Measurements from ENCODE around the gene SNPH.

Gene SNPH

DNA sequence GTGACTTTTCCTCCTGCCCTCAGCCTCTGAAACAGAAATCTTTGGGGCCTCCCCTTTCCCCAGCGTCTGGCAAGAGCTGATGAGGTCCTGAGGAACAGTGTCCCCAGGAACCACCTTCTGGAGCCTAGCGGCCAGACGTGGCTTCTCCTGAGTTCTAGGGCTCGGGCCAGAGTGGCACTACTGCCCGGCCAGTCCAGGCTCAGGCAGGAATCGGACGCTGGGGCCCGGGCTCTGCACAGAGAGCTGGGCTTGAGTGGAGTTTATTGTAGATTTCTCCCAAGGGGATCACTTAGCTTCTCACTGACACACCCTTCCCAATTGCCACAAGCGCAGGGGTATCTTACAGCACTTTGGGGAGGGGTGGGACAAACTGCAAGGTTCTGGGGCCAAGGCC is 42.6 kb downstream of the SNPH start:
- Histone ChIP-seq H3K4ac (ENCODE audit: low read length) (no peak overlapping the region), H2AK5ac (ENCODE audit: low read depth, low read length) (peak overlapping the region; percentile 63), H3K4me3 (ENCODE audit: low read length in 2 of 2) (no peak overlapping the region), H3K9ac (ENCODE audit: low read depth, low read length, poor library complexity) (no peak overlapping the region), H3K27me3 (ENCODE audit: control insufficient read depth in 3 of 3, insufficient read depth in 3 of 3, low read depth in 1 of 3, low read length in 3 of 3) (peaks cover 0 to 11% (median 0%) of the 10 kb centered on the region in 3 experiments), H3K79me1 (ENCODE audit: low read depth, low read length) (no peaks in the 10 kb centered on the region), H2BK120ac (ENCODE audit: low read depth, low read length) (no peak overlapping the region), H3K14ac (ENCODE audit: low read length) (peak overlapping the region; percentile 66), H4K8ac (ENCODE audit: low read depth, low read length) (no peak overlapping the region), H2BK5ac (ENCODE audit: low read length) (peak overlapping the region; percentile 77), H2BK15ac (ENCODE audit: low read length) (peak overlapping the region; percentile 71), H3K4me1 (ENCODE audit: control insufficient read depth in 2 of 2, insufficient read depth in 1 of 2, low read depth in 1 of 2, low read length in 2 of 2) (peaks cover 13 to 14% of the 10 kb centered on the region in 2 donors), H3K36me3 (replicated peaks in 1 of 2; ENCODE audit: control insufficient read depth in 2 of 2, insufficient read depth in 2 of 2, low read length in 2 of 2) (no peaks in the 10 kb centered on the region), H3K27ac (replicated peaks; ENCODE audit: low read length) (no peak overlapping the region), H2BK12ac (ENCODE audit: low read length) (no peak overlapping the region), H4K91ac (ENCODE audit: low read depth, low read length, poor library complexity) (no peak overlapping the region), H3K9me3 (replicated peaks in 1 of 2; ENCODE audit: control insufficient read depth in 2 of 2, insufficient read depth in 1 of 2, low read depth in 1 of 2, low read length in 2 of 2) (no peaks in the 10 kb centered on the region), H3K4me2 (ENCODE audit: insufficient read depth, low read length, poor library complexity, severe bottlenecking) (no peak overlapping the region), H3K23ac (ENCODE audit: low read depth, low read length, poor library complexity) (no peak overlapping the region), H3K18ac (ENCODE audit: low read length) (peak overlapping the region; percentile 80), H2AFZ (ENCODE audit: low read length) (peak overlapping the region; percentile 61)
- no peak for DNase-seq (ENCODE audit: low spot score)
- WGBS, 2 donors (ENCODE audit: extremely low coverage in 2 of 2, insufficient read length in 2 of 2, insufficient replicate concordance in 1 of 2), result no CpG with 5 or more reads among the region's 9 CpGs

DNA sequence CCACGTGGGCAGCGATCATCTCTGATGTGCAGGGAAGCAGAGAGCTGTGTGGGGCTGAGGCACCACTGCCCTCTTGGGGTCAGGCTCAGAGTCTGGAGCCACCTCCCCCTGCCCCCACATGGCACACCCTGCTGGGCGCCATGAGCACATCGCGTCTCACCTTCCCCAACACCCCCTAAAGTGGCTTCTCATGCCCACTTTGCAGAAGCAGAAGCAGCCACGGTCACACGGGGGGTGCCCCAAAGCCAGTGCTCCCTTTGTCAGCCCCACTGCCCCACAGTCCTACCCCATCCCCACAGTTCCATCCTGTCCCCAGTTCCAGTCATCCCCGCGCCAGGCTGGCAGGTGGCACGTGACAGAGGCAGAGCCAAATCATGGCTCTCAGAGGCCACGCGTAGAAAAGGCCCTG is 43.3 kb downstream of the SNPH start:
- no peak for DNase-seq (ENCODE audit: low spot score)
- H3K27ac ChIP-seq (replicated peaks; ENCODE audit: low read length), result no peak overlapping the region
- H3K36me3 ChIP-seq (replicated peaks in 1 of 2; ENCODE audit: control insufficient read depth in 2 of 2, insufficient read depth in 2 of 2, low read length in 2 of 2), result no peaks in the 10 kb centered on the region
- H4K8ac ChIP-seq (ENCODE audit: low read depth, low read length), result no peak overlapping the region
- peak overlapping the region; percentile 79 for H3K4ac ChIP-seq (ENCODE audit: low read length)
- no peak overlapping the region for H4K91ac ChIP-seq (ENCODE audit: low read depth, low read length, poor library complexity)
- H3K27me3 ChIP-seq (ENCODE audit: control insufficient read depth in 3 of 3, insufficient read depth in 3 of 3, low read depth in 1 of 3, low read length in 3 of 3), result peaks cover 0 to 6% (median 0%) of the 10 kb centered on the region in 3 experiments
- peak overlapping the region; percentile 26 for H2AK5ac ChIP-seq (ENCODE audit: low read depth, low read length)
- H2BK120ac ChIP-seq (ENCODE audit: low read depth, low read length), result no peak overlapping the region
- H3K9ac ChIP-seq (ENCODE audit: low read depth, low read length, poor library complexity), result peak overlapping the region; percentile 24
- H3K79me1 ChIP-seq (ENCODE audit: low read depth, low read length), result no peaks in the 10 kb centered on the region
- H3K4me3 ChIP-seq (ENCODE audit: low read length in 2 of 2), result no peak overlapping the region
- no peak overlapping the region for H3K14ac ChIP-seq (ENCODE audit: low read length)
- no peak overlapping the region for H3K23ac ChIP-seq (ENCODE audit: low read depth, low read length, poor library complexity)
- H2BK12ac ChIP-seq (ENCODE audit: low read length), result no peak overlapping the region
- H3K4me1 ChIP-seq (ENCODE audit: control insufficient read depth in 2 of 2, insufficient read depth in 1 of 2, low read depth in 1 of 2, low read length in 2 of 2), result peaks cover 13 to 14% of the 10 kb centered on the region in 2 donors
- H2BK15ac ChIP-seq (ENCODE audit: low read length), result no peak overlapping the region
- no CpG with 5 or more reads among the region's 12 CpGs for WGBS, 2 donors (ENCODE audit: extremely low coverage in 2 of 2, insufficient read length in 2 of 2, insufficient replicate concordance in 1 of 2)
- H3K9me3 ChIP-seq (replicated peaks in 1 of 2; ENCODE audit: control insufficient read depth in 2 of 2, insufficient read depth in 1 of 2, low read depth in 1 of 2, low read length in 2 of 2), result no peaks in the 10 kb centered on the region
- peak overlapping the region; percentile 81 for H3K18ac ChIP-seq (ENCODE audit: low read length)
- no peak overlapping the region for H3K4me2 ChIP-seq (ENCODE audit: insufficient read depth, low read length, poor library complexity, severe bottlenecking)
- no peak overlapping the region for H2BK5ac ChIP-seq (ENCODE audit: low read length)
- peak overlapping the region; percentile 61 for H2AFZ ChIP-seq (ENCODE audit: low read length)

DNA sequence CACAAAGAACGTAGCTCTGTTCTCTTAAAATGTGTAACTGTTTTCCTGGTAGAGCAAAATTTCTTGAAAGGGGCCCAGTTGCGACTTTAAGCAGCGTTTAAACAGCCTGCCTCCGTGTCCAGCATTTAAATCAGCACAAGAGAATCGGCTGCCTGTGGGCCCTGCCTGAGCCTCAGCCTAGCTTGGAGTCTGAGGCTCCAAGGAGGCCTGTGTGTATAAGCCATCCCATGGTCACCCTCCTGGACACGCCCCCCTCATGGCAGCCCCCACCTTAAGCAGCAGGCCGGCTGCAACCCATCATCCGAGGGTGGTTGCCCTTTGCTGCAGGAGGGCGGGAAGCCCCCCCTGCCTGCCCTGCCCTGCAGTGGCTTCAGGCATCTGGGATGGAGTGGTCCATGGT is 44.0 kb downstream of the SNPH start:
- no peak overlapping the region for H3K27ac ChIP-seq (replicated peaks; ENCODE audit: low read length)
- H2BK15ac ChIP-seq (ENCODE audit: low read length), result no peak overlapping the region
- H3K4me2 ChIP-seq (ENCODE audit: insufficient read depth, low read length, poor library complexity, severe bottlenecking), result no peak overlapping the region
- peak overlapping the region; percentile 57 for H2AK5ac ChIP-seq (ENCODE audit: low read depth, low read length)
- no peak overlapping the region for H3K18ac ChIP-seq (ENCODE audit: low read length)
- H2BK12ac ChIP-seq (ENCODE audit: low read length), result no peak overlapping the region
- H3K79me1 ChIP-seq (ENCODE audit: low read depth, low read length), result no peaks in the 10 kb centered on the region
- H4K91ac ChIP-seq (ENCODE audit: low read depth, low read length, poor library complexity), result no peak overlapping the region
- peaks cover 13 to 14% of the 10 kb centered on the region in 2 donors for H3K4me1 ChIP-seq (ENCODE audit: control insufficient read depth in 2 of 2, insufficient read depth in 1 of 2, low read depth in 1 of 2, low read length in 2 of 2)
- H3K23ac ChIP-seq (ENCODE audit: low read depth, low read length, poor library complexity), result no peak overlapping the region
- H3K9me3 ChIP-seq (replicated peaks in 1 of 2; ENCODE audit: control insufficient read depth in 2 of 2, insufficient read depth in 1 of 2, low read depth in 1 of 2, low read length in 2 of 2), result no peaks in the 10 kb centered on the region
- H3K9ac ChIP-seq (ENCODE audit: low read depth, low read length, poor library complexity), result no peak overlapping the region
- peak overlapping the region; percentile 47 for H3K14ac ChIP-seq (ENCODE audit: low read length)
- H4K8ac ChIP-seq (ENCODE audit: low read depth, low read length), result no peak overlapping the region
- H3K4ac ChIP-seq (ENCODE audit: low read length), result no peak overlapping the region
- no peaks in the 10 kb centered on the region for H3K36me3 ChIP-seq (replicated peaks in 1 of 2; ENCODE audit: control insufficient read depth in 2 of 2, insufficient read depth in 2 of 2, low read length in 2 of 2)
- peak overlapping the region; percentile 61 for H2AFZ ChIP-seq (ENCODE audit: low read length)
- no peak for DNase-seq (ENCODE audit: low spot score)
- H3K4me3 ChIP-seq (ENCODE audit: low read length in 2 of 2), result no peak overlapping the region
- no CpG with 5 or more reads among the region's 9 CpGs for WGBS, 2 donors (ENCODE audit: extremely low coverage in 2 of 2, insufficient read length in 2 of 2, insufficient replicate concordance in 1 of 2)
- H3K27me3 ChIP-seq (ENCODE audit: control insufficient read depth in 3 of 3, insufficient read depth in 3 of 3, low read depth in 1 of 3, low read length in 3 of 3), result no peaks in the 10 kb centered on the region
- no peak overlapping the region for H2BK5ac ChIP-seq (ENCODE audit: low read length)
- no peak overlapping the region for H2BK120ac ChIP-seq (ENCODE audit: low read depth, low read length)

DNA sequence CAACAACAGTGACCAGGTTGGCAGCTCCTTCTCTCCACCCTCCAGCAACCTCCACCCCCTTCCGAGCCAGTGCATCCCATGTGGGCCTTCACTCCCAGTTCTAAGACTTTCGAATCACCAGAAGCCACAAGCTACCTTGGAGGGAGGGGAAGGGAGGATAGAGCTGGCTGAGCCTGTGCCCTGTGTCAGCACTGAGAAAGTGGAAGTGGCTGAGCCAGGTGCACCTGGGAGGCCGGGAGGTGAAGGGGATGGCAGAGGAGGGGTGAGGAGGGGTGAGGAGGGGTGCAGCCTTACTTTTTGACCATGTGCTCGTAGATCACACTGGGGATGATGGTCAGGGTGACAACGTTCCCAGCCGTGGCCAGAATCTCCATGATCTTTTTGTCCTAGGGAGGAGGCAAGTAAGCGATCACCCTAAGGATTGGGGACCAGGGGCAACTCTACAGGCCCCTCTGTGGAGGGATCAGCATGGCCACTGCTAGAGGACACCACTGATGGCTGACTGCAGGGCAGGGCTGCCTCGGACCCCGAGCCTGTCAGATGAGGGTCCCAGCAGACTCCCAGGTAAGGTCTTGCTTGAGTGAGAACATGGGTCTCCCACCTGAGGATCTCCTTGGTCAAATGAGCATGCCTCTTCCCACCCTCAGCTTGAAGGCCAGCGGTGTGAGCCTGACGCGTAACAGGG is 44.6 kb downstream of the SNPH start:
- H2AFZ ChIP-seq (ENCODE audit: low read length), result peak overlapping the region; percentile 61
- no CpG with 5 or more reads among the region's 12 CpGs for WGBS, 2 donors (ENCODE audit: extremely low coverage in 2 of 2, insufficient read length in 2 of 2, insufficient replicate concordance in 1 of 2)
- H4K91ac ChIP-seq (ENCODE audit: low read depth, low read length, poor library complexity), result no peak overlapping the region
- no peak overlapping the region for H3K4ac ChIP-seq (ENCODE audit: low read length)
- no peak overlapping the region for H2BK15ac ChIP-seq (ENCODE audit: low read length)
- peak overlapping the region; percentile 57 for H2AK5ac ChIP-seq (ENCODE audit: low read depth, low read length)
- H4K8ac ChIP-seq (ENCODE audit: low read depth, low read length), result no peak overlapping the region
- no peak overlapping the region for H3K14ac ChIP-seq (ENCODE audit: low read length)
- H3K4me2 ChIP-seq (ENCODE audit: insufficient read depth, low read length, poor library complexity, severe bottlenecking), result no peak overlapping the region
- H2BK12ac ChIP-seq (ENCODE audit: low read length), result no peak overlapping the region
- no peaks in the 10 kb centered on the region for H3K9me3 ChIP-seq (replicated peaks in 1 of 2; ENCODE audit: control insufficient read depth in 2 of 2, insufficient read depth in 1 of 2, low read depth in 1 of 2, low read length in 2 of 2)
- H3K79me1 ChIP-seq (ENCODE audit: low read depth, low read length), result no peaks in the 10 kb centered on the region
- H3K23ac ChIP-seq (ENCODE audit: low read depth, low read length, poor library complexity), result no peak overlapping the region
- no peak overlapping the region for H2BK5ac ChIP-seq (ENCODE audit: low read length)
- H3K4me1 ChIP-seq (ENCODE audit: control insufficient read depth in 2 of 2, insufficient read depth in 1 of 2, low read depth in 1 of 2, low read length in 2 of 2), result peaks cover 13 to 14% of the 10 kb centered on the region in 2 donors
- H2BK120ac ChIP-seq (ENCODE audit: low read depth, low read length), result no peak overlapping the region
- H3K4me3 ChIP-seq (ENCODE audit: low read length in 2 of 2), result no peak overlapping the region
- H3K18ac ChIP-seq (ENCODE audit: low read length), result no peak overlapping the region
- no peaks in the 10 kb centered on the region for H3K36me3 ChIP-seq (replicated peaks in 1 of 2; ENCODE audit: control insufficient read depth in 2 of 2, insufficient read depth in 2 of 2, low read length in 2 of 2)
- H3K27ac ChIP-seq (replicated peaks; ENCODE audit: low read length), result no peak overlapping the region
- no peak for DNase-seq (ENCODE audit: low spot score)
- no peaks in the 10 kb centered on the region for H3K27me3 ChIP-seq (ENCODE audit: control insufficient read depth in 3 of 3, insufficient read depth in 3 of 3, low read depth in 1 of 3, low read length in 3 of 3)
- H3K9ac ChIP-seq (ENCODE audit: low read depth, low read length, poor library complexity), result no peak overlapping the region
